ENCODE data around the gene EFCAB6.

EFCAB6 gene, protein sequence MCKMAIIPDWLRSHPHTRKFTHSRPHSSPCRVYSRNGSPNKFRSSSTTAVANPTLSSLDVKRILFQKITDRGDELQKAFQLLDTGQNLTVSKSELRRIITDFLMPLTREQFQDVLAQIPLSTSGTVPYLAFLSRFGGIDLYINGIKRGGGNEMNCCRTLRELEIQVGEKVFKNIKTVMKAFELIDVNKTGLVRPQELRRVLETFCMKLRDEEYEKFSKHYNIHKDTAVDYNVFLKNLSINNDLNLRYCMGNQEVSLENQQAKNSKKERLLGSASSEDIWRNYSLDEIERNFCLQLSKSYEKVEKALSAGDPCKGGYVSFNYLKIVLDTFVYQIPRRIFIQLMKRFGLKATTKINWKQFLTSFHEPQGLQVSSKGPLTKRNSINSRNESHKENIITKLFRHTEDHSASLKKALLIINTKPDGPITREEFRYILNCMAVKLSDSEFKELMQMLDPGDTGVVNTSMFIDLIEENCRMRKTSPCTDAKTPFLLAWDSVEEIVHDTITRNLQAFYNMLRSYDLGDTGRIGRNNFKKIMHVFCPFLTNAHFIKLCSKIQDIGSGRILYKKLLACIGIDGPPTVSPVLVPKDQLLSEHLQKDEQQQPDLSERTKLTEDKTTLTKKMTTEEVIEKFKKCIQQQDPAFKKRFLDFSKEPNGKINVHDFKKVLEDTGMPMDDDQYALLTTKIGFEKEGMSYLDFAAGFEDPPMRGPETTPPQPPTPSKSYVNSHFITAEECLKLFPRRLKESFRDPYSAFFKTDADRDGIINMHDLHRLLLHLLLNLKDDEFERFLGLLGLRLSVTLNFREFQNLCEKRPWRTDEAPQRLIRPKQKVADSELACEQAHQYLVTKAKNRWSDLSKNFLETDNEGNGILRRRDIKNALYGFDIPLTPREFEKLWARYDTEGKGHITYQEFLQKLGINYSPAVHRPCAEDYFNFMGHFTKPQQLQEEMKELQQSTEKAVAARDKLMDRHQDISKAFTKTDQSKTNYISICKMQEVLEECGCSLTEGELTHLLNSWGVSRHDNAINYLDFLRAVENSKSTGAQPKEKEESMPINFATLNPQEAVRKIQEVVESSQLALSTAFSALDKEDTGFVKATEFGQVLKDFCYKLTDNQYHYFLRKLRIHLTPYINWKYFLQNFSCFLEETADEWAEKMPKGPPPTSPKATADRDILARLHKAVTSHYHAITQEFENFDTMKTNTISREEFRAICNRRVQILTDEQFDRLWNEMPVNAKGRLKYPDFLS (N-terminal part only)

DNA sequence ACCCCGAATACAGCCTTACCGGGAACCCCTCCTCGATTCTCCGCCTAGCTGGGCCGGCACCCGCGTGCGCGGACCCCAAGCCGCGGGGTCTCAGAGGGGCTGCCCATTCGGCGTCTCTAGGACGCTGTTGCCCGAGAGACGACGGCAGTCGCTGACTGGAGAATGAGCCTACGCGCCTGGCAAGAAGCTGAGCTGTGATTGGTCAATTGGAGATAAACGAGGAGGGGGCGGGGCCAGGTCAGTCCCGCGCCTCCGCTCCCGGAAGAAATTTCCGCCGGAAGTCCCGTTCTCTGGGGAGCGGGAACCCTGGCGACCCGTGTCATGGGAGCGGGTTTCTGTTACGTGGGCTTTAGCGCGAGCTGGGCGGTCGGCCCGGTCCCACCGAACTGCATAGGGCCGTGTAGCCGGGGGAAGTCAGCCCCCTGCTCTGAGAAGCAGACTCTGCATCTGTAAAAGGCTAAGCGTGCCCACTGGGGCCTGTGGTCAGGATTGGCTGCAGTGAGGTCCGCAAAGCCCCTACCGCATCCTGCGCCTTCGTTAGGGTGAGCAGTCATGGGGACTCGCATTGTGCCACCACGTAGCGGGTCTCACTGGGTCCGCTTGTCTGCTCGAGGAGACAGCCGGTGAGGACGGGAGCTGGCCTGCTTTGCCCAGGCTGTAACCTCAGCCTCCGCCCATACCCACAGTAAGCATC, at the start of gene EFCAB6:
Gene EFCAB6, minus strand, starts transcription at position 157 of the 694 bp plus-strand sequence. CDS start 29,987 bp downstream, outside the sequence.
- peak; percentile 86 to 90 (median 87) for DNase-seq (ENCODE audit: low read depth in 3 of 3)

DNA sequence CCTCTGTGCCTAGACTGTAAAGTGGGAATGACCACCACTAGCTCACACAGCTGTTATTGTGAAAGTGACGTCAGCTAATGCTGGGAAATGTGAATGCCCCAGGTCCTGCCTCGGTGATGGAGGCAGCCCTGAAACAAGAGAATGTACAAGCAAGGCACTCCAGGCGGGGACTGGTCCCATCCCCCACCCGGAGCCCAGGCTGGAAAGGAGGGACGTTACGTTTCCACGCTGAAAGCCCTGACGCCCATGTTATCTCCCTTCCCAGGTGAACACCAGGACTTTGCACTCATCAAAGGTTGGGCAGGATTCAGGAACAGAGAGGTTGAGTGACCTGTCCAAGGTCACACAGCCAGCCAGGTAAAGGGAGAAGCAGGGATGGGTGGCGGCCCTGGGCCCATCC, 49.4 kb upstream of the EFCAB6 start:
- DNase-seq (ENCODE audit: low read depth in 3 of 3), result no peak

DNA sequence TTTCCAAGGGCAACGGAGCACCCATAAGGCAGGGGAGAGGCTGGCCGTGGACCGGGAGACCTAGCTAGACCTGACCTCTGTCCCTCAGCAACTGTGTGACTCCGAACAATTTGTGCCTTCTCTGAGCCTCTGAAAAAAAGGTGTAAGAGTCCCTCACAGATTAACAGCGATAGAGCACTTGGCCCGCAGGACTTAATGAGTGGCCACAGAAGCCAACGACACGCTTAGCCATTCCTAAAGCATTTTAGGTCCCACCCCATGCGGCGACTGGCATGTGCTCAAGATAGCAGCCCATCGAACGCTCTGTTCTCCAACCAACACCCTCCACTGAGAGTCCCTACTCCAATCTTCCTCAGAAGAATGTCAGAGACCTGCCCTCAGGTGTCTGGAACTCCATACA, 48.7 kb upstream of the EFCAB6 start:
- no peak for DNase-seq (ENCODE audit: low read depth in 3 of 3)

DNA sequence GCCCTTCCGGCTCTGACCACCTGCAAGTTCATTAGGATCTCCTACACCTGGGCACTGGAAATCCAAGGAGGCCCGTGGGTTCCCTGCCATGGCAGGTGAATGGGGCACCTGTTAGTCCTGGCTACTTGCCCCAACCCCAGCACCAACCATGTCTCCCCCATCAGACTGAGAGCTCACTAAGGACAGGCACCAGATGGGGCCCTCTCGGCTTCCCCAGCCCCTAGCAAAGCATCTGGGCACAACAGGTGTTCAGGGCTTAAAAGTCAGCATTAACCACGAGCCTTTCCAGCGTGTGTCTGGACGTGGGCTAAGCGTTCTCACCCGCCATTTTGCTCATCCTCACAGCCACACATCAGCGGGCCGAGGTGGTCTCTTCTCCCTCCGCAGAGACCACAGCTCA, 48.0 kb upstream of the EFCAB6 start:
- no peak for DNase-seq (ENCODE audit: low read depth in 3 of 3)

DNA sequence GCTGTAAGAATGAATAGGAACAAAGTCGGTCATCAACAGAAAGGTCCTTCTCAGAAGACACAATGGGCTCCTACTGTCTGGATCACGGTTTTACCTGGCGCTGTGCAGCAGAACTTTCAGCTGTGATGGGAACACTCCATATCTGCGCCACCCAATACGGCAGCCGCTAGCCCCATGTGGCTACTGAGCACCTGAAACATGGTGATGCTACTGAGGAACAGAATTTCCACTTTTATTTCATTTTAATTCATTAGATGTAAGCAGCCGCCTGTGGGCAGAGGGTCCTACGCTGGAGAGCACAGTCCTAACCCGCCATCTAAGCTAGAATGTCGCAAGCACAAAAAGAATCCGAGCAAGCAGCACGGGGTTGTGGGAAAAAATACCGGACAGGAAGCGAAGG, 47.5 kb upstream of the EFCAB6 start:
- no peak for DNase-seq (ENCODE audit: low read depth in 3 of 3)

DNA sequence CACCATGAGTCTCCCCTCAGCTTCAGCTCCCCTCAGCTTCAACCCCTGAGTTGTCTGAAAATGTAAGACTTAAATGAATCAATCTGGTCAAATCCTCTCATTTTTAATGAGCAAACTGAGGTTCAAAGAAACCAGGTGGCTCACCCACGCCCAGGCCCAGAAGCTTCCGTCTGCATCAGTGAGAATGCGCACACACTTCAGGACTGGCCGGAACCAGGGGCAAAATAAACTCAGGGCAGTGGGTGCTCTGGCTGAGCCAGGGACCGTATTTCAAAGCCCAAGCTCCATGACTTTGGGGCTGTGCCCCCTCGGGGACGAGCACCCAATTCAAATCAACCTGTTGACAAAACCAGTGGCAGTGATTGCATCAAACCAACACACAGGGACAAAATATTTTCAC, 47.1 kb upstream of the EFCAB6 start:
- no peak for DNase-seq (ENCODE audit: low read depth in 3 of 3)

DNA sequence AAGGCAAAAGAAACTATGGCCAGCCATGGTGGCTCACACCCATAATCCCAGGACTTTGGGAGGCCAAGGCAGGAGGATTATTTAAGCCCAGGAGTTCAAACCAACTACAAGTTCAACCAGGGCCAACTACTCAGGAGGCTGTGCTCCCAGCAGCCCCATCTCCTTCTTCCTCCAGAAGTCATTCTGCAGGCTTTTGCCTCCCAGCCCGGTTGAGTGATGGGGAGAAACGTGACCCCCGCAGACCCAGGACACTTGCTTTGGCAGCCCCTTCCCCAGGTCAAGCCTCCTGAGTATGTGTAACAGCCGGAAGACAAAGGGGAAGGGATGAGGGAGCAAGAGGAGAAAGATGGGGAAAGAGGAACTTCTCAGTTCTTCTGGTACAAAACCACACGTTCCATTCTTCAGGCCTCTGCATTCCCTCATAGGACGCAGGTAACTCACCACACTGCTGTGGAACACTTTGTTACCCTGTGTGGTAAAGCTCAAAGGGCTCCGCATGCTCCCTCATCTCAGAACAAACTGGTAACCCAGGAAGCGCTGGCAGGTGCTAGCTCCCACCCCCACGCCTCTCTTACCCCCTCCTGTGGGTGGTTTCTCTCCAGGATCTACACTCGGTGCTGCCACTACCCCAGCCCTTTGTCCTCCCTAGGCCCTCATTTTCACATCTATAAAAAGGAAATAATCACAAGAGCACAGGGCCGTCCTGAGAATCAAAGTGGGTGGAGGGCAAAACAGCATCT, 46.2 kb upstream of the EFCAB6 start:
- no peak for DNase-seq (ENCODE audit: low read depth in 3 of 3)

DNA sequence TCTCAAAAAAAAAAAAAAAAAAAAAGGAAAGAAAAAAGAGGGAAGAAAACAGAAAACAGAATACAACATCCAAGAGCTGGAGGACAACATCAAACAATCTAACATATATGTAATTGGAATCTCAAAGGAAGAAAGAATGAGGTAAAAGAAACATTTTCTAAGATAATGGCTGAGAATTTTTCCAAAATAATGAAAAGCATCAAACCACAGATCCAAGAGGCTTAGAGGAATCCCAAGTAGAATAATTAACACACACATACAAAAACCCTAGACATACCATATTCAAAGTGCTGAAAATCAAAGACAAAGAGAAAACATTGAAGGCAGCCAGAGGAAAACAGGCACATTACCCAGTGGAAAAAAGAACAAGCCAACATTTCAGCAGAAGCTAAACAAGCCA, 45.3 kb upstream of the EFCAB6 start:
- no peak for DNase-seq (ENCODE audit: low read depth in 3 of 3)

DNA sequence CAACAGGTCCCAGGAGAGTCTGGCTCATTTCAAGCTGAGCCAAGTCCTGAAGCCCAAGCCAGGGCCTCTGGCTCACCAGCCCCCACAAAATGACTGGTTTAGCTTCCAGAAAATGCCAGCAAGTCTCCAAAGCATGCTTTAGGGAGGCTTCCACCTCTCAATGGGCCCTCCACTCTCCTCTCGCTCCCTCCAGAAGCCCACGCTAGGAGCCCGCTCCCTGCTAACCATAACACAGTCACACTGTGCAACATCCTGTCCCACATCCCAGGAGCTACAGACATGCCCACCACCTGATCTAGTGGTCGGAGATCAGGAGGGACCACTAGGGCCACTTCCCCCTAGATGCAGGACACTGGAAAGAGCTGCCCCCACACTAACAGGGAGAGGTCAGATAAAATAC, 43.3 kb upstream of the EFCAB6 start:
- no peak for DNase-seq (ENCODE audit: low read depth in 3 of 3)

DNA sequence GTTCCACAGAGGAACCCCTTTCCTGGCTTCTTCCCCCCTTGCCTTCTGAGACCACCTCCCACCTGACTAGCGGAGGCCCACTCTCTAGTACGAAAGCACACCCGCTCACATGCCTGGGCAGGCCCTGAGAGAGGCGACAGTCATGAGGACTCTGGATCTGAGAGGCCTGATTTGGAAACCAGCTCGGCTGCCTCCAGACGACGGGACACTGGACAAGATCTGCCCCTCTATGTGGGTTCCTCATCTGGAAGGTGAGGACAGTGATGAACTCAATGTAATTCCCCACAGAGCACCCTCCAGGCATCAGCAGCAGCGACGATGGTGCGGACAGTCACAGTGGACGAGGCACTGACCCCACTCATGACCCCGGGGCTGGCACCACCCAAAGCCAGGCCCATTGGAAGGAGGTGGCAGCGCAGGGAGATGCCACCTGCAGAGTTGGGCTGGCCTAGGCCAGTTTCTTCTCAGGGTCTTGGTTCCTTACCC, 42.7 kb upstream of the EFCAB6 start:
- DNase-seq (ENCODE audit: low read depth in 3 of 3), result no peak

DNA sequence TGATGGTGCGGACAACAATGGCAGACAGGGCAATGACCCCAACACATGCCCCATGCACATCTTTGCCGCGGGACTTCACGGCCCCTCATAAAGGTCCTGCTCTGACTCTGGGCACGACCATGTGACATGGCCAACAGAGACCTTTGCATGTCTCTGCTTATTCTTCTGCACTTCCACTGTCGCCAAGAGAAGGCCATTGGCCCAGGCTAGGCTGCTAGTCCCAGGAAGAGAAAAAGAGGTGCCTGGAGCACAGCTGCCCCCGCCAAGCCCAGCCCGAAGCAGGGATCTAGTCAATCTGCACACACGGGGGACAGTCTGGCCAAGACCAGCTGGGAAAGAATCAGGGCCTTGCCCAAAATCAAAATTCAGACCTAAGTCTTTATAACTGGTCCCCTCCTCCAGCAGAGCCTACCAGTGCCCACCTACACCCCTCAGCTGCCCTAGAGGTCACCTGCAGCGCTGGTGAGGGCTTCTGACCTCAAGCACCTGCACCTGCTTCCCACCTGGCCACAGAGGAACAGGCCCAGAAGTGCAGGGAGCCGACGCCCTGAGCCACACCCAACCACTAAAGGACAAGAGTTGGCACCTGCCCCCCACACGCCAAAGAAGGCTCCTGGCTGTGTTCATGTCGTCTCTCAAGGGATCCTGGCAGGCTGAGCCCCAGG, 42.1 kb upstream of the EFCAB6 start:
- no peak for DNase-seq (ENCODE audit: low read depth in 3 of 3)

DNA sequence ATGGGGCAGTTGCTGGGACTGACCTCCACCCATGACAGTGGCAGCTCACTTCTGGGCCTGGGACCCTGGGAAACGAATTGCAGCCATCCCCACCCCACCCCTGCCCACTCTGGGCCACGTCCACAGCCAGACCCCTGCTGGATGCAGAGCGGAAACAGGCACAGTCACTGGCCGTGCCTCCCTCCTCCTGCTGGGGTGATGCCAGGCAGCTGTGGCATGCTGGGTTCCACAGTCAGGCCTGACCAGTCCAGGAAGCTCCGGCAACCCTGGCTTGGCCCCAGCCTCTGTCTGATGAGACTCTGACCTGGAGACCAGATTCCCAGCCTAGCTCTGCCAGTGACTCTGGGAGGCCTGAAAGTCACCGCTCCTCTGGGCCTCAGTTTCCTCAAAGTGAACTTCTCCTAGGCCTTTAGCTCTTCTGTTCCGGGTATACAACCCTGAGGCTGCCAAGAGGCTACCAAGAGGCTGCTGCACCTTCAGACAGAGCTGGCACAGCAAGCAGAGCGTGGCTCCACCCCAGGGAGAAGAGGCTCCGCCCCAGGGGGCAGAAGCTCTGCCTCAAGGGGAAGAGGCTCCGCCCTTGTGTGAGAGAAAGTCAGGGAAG, 41.3 kb upstream of the EFCAB6 start:
- DNase-seq (ENCODE audit: low read depth in 3 of 3), result no peak

DNA sequence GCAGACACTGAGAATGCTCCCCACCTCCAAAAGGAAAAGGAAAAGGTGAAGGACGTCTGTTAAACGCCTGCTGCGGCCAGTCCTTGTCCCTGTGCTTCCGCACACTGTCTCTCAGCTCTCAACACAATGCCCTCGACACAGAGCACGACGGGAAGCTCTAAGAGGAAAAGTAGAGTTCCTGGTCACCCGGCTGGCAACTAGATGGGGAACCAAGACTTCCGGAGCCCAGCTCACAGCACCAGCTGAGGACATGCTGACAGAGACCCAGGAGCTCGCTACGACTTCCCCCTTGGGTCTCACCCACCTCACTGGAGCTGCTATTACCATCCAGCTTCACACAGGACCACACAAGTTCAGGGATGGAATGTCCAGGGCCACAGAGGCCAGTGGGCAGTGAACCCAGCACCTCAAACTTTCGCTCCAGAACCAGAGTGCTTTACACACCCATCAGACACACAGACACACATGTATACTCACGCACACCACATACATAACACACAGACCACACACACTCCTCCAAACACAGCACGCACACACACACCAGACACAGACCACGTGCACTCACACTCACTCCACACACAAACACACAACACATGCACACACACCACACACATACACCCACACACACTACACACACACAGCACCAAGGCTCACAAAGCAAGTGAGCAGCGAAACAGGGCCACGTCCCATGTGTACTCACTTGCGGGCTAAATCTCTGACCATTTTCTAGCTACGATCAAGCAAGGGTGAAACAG, 40.6 kb upstream of the EFCAB6 start:
- DNase-seq (ENCODE audit: low read depth in 3 of 3), result no peak

DNA sequence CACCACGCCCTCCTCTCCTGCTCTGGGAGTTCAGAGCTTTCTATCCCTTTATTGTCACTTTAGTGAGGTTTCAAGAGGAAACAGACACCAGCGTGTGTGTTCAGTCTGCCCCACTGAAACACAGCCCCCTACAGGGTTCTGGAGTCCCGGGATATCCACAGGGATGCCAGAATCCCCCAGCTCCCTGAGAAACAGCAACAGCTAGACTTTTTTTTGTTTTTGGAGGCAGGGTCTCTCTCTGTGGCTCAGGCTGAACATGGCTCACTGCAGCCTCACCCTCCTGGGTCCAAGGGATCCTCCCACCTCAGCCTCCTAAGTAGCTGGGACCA, 39.8 kb upstream of the EFCAB6 start:
- no peak for DNase-seq (ENCODE audit: low read depth in 3 of 3)

DNA sequence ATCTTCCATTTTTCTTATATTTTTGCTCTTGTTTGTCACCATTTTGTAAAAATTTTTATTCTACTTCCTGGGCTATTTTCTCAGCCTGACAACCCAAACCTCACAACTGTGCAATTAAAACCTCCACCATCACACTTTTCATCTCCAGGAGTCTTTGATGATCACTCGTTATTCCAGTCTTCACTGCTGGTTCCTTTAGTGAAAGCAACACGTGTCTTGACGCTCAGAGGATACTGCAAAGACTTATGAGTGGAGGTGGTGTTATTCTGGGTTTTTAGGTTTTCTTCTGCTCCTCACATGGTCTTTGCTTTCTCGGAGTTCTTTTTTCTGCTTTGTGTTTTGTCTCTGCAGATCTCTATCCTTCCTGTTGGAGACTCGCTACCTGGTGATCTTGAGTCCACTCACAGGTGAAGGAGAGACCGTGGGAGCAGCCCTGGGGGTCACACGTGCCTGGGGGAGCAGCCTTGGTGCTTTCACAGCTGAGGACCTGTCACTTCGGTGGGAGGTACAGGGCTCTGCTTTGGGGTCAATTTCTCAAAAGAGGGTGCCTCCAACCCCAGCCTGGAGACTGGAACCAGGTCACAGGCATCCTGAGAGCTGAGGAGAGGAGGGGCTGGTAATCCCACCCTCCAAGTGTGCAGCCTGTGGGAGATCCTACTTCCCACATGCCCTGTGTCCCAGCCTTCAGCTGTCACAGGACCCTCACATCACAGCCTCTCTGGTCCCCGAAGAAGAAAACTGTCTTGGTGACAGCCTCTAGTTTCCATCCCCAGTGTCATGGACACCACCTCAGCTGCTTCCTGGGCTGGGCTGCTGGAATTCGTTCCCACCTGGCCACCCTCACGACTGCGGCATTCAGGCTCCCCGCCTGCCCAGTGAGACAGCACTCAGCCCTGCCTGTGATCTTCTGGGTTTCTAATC, 39.2 kb upstream of the EFCAB6 start:
- DNase-seq (ENCODE audit: low read depth in 3 of 3), result no peak

DNA sequence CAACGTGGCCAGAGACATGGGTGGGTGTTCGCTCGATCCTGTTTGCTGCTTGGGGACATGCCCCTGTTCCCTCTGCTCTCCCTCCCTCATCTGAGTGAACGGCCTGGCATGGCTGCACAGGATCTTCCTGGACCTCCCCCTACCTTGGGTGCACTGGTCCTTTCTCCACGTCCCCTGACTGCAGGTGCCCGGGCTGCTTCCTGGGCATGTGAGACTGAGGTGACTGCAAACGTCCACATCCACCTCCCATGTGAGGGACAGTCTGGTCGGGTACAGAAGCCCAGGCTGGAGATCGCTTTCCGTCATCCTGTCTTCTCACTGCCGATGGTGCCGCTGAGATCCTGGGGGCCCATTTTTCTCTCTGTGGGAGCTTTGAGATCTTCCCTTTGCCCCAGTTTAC, 38.4 kb upstream of the EFCAB6 start:
- no peak for DNase-seq (ENCODE audit: low read depth in 3 of 3)

DNA sequence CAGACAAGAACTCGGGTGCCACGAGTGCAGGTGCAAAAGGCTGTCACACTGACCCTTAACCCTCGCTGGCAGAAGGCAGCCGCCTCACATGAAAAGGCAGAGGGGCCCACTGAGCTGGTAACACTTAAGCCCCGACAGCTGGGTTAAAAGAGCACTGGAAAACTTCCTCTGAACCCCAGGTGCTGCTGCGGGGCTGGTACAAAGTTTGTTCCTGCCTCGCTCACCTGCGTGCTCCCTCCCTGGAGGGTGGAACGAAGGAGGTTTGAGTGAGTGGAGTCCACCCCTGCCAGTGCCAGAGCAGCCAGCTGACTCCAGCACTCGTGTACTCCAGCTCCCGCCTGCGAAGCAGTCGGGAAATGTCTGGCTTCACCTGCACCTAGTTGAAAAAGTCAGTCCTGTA, 37.6 kb upstream of the EFCAB6 start:
- DNase-seq (ENCODE audit: low read depth in 3 of 3), result no peak

Measured in stimulated activated CD4-positive, alpha-beta T cell treated with anti-CD3 and anti-CD28 coated beads, TNF-alpha, amount 100 ng/mL, for 24 hours (primary cell).